ENCODE measurements around the gene BSPRY. TPM values are rescaled to one million over a fixed set of nuclear protein-coding genes. Genes with fewer than 3 reads are reported as not detected.

Gene BSPRY
- total and polyA plus RNA-seq, 2 of the 13 experiments (the other 11 are each of a cell fraction or from before 2014, with no cell fraction given), result 0.09 to 0.26 TPM

GRCh38 chr9:113395000-113395861, 45.9 kb downstream of the BSPRY start (continued):
- no peak for TF ChIP-seq MYPOP (CRISPR knock-in tag; IDR thresholded peaks at IDR 0.05)
- no peak for TF ChIP-seq SATB2 (CRISPR knock-in tag; IDR thresholded peaks at IDR 0.05)
- TF ChIP-seq ZNF749 (CRISPR knock-in tag; IDR thresholded peaks at IDR 0.05; ENCODE audit: borderline replicate concordance), result no peak
- no peak for TF ChIP-seq CEBPZ (IDR thresholded peaks at IDR 0.05; ENCODE audit: low read length)
- TF ChIP-seq ZNF878 (CRISPR knock-in tag; IDR thresholded peaks at IDR 0.05), result no peak
- TF ChIP-seq HNF1B (CRISPR knock-in tag; IDR thresholded peaks at IDR 0.05), result peak; percentile 97
- TF ChIP-seq FOXO1 (CRISPR knock-in tag; IDR thresholded peaks at IDR 0.05), result peak; percentile 87; the same call in 1 of the 2 replicates
- TF ChIP-seq UBTF (CRISPR knock-in tag; IDR thresholded peaks at IDR 0.05), result peak; percentile 48; the same call in 1 of the 2 replicates
- no peak for TF ChIP-seq ZNF432 (CRISPR knock-in tag; IDR thresholded peaks at IDR 0.05; ENCODE audit: borderline replicate concordance)
- no peak for TF ChIP-seq ZNF33A (CRISPR knock-in tag; IDR thresholded peaks at IDR 0.05; ENCODE audit: borderline replicate concordance)
- TF ChIP-seq GMEB1 (CRISPR knock-in tag; IDR thresholded peaks at IDR 0.05; ENCODE audit: borderline replicate concordance), result peak; percentile 19; the same call in 1 of the 2 replicates
- TF ChIP-seq ZNF354B (CRISPR knock-in tag; IDR thresholded peaks at IDR 0.05), result no peak
- no peak for TF ChIP-seq RBM22 (optimal IDR thresholded peaks at IDR 0.05; ENCODE audit: low read length)
- TF ChIP-seq ZNF75D (CRISPR knock-in tag; IDR thresholded peaks at IDR 0.05; ENCODE audit: borderline replicate concordance), result no peak
- TF ChIP-seq GPN1 (CRISPR knock-in tag; IDR thresholded peaks at IDR 0.05; ENCODE audit: borderline replicate concordance), result no peak
- no peak for TF ChIP-seq ZNF20 (CRISPR knock-in tag; IDR thresholded peaks at IDR 0.05)
- 0 out of 2 replicates have a peak, but pooled peaks have one; percentile 45 for TF ChIP-seq ATF7 (IDR thresholded peaks at IDR 0.05)
- peak; percentile 39; the same call in 1 of the 2 replicates for TF ChIP-seq ATF7 (CRISPR knock-in tag; IDR thresholded peaks at IDR 0.05)
